HepG2 (cell line): Measurements from ENCODE around the gene CAD. TPM values are rescaled to one million over a fixed set of nuclear protein-coding genes. Genes with fewer than 3 reads are reported as not detected.
A peak's percentile ranks its signal among the peaks of the same experiment; 100 is the strongest.

Source experiments
- ETV5 ChIP-seq: IDR thresholded peaks from 2 replicates; pipeline ENCODE4 v1.6.1; 2018; ENCODE audit warnings: missing biosample characterization, missing genetic modification reagents, inconsistent platforms, borderline replicate concordance
- GATAD1 ChIP-seq: IDR thresholded peaks from 2 replicates; pipeline ENCODE4 v1.6.1; 2016; ENCODE audit warnings: missing genetic modification reagents, missing compliant biosample characterization
- IKZF1 ChIP-seq: fragments of 450-650 bp; IDR thresholded peaks from 2 replicates; pipeline ENCODE4 v1.7.1; 2016
- KLF16 ChIP-seq, 2 experiments: sonication (generic) in 1 of 2; formaldehyde crosslinking in 1 of 2; IDR thresholded peaks; 2 replicates each; pipeline versions ENCODE4 v1.6.1 to v1.8.0; 2016 to 2023; ENCODE audit warnings: missing genetic modification reagents in 2 of 2, missing compliant biosample characterization in 1 of 2
- PAWR ChIP-seq: sonication (generic); formaldehyde crosslinking; IDR thresholded peaks from 2 replicates; pipeline ENCODE4 v1.4.0; 2020; ENCODE audit warnings: missing genetic modification reagents, mild to moderate bottlenecking, borderline replicate concordance
- RFX1 ChIP-seq: fragments of 450-650 bp; IDR thresholded peaks from 2 replicates; pipeline ENCODE4 v1.6.1; 2017
- SPEN ChIP-seq: sonication (generic); formaldehyde crosslinking; IDR thresholded peaks from 2 replicates; pipeline ENCODE4 v1.5.1; 2020; ENCODE audit warnings: low read depth, mild to moderate bottlenecking, missing genetic modification reagents
- ZNF160 ChIP-seq: sonication (generic); formaldehyde crosslinking; IDR thresholded peaks from 2 replicates; pipeline ENCODE4 v1.8.0; 2022; ENCODE audit warnings: mild to moderate bottlenecking, inconsistent platforms, missing genetic modification reagents
- ZNF333 ChIP-seq: sonication (generic); formaldehyde crosslinking; IDR thresholded peaks from 2 replicates; pipeline ENCODE4 v1.4.0; 2020; ENCODE audit warnings: mild to moderate bottlenecking, missing genetic modification reagents, borderline replicate concordance
- ZNF567 ChIP-seq: sonication (generic); formaldehyde crosslinking; IDR thresholded peaks from 2 replicates; pipeline ENCODE4 v1.8.1; 2023; ENCODE audit warnings: mild to moderate bottlenecking, missing genetic modification reagents, borderline replicate concordance
- ZSCAN30 ChIP-seq: sonication (generic); formaldehyde crosslinking; IDR thresholded peaks from 2 replicates; pipeline ENCODE4 v1.5.0; 2020; ENCODE audit warnings: mild to moderate bottlenecking, missing genetic modification reagents
- polyA plus RNA-seq, 8 experiments: library from polyadenylated mRNA; depleted of rRNA in 3 of 8; stranded (reverse) in 7 of 8; unstranded in 1 of 8; fragments of >200 nt; fragmentation: Illumina TruSeq in 4 of 8; extraction: Trizol in 4 of 8; gene quantifications; 2 replicates each; pipeline versions ENCODE4 v1.2.1 to v1.2.3, GENCODE V29; 2011 to 2016; ENCODE audit warnings: low read depth in 4 of 8, missing spikeins in 1 of 8, mixed read lengths in 1 of 8; ENCODE audit not compliant: insufficient read depth in 1 of 8
- total RNA-seq, 5 experiments: library from RNA; depleted of rRNA; stranded (reverse); fragments of >200 nt; fragmentation: Illumina TruSeq; extraction: Trizol; gene quantifications; 2 replicates each; pipeline ENCODE4 v1.2.3, GENCODE V29; 2016; ENCODE audit warnings: low read depth in 1 of 5
- TF ChIP-seq, protein P1 (sequence below): sonication (generic); formaldehyde crosslinking; IDR thresholded peaks from 2 replicates; pipeline ENCODE4 v1.4.0; 2020; ENCODE audit warnings: mild to moderate bottlenecking, missing genetic modification reagents
- TF ChIP-seq, protein P2 (sequence below): sonication (generic); formaldehyde crosslinking; IDR thresholded peaks from 2 replicates; pipeline ENCODE4 v1.5.0; 2020; ENCODE audit warnings: missing genetic modification reagents
- TF ChIP-seq, protein P3 (sequence below): sonication (generic); formaldehyde crosslinking; IDR thresholded peaks from 2 replicates; pipeline ENCODE4 v1.4.0; 2020; ENCODE audit warnings: missing genetic modification reagents, mild to moderate bottlenecking, borderline replicate concordance
- TF ChIP-seq, protein P4 (sequence below): sonication (generic); formaldehyde crosslinking; IDR thresholded peaks from 2 replicates; pipeline ENCODE4 v1.9.0; 2021; ENCODE audit warnings: missing genetic modification reagents, borderline replicate concordance

The CAD gene
- total and polyA plus RNA-seq, 2 of the 13 experiments (the other 11 are each of a cell fraction or from before 2014, with no cell fraction given): 21.7 to 37.0 TPM

DNA sequence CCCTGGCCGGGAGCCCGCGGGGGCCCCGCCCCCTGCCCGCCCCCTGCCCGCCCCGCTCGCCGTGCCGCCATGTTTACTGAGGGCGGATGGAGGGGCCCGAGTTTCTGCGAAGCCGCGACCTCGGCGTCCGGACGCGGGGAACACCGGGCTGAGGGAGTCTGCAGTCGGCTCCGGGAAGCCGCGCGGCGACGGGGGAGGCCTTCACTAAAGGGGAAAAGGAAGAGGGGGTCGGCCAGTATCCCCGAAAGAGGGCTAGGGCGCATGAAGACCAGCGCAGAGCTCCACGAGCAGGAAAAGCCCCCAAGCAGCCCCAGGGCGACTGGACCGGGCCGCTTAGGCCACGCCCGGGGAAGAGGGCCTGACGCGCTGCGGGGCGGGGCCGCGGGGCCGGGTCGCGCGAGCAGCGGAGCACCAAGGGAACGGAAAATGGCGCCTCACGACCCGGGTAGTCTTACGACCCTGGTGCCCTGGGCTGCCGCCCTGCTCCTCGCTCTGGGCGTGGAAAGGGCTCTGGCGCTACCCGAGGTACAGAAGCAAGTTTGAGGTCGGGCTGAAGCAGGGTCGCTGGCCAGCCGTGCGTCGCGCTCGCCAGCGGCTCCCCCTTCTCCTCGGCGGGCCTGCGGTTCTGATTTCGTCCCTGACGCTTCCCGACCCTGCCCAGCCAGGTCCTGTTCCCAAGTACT lies 5.1 kb upstream of the CAD start, which contains the start of the genes ATRAID and SLC5A6 (continued):
- TF ChIP-seq, protein P1, sequence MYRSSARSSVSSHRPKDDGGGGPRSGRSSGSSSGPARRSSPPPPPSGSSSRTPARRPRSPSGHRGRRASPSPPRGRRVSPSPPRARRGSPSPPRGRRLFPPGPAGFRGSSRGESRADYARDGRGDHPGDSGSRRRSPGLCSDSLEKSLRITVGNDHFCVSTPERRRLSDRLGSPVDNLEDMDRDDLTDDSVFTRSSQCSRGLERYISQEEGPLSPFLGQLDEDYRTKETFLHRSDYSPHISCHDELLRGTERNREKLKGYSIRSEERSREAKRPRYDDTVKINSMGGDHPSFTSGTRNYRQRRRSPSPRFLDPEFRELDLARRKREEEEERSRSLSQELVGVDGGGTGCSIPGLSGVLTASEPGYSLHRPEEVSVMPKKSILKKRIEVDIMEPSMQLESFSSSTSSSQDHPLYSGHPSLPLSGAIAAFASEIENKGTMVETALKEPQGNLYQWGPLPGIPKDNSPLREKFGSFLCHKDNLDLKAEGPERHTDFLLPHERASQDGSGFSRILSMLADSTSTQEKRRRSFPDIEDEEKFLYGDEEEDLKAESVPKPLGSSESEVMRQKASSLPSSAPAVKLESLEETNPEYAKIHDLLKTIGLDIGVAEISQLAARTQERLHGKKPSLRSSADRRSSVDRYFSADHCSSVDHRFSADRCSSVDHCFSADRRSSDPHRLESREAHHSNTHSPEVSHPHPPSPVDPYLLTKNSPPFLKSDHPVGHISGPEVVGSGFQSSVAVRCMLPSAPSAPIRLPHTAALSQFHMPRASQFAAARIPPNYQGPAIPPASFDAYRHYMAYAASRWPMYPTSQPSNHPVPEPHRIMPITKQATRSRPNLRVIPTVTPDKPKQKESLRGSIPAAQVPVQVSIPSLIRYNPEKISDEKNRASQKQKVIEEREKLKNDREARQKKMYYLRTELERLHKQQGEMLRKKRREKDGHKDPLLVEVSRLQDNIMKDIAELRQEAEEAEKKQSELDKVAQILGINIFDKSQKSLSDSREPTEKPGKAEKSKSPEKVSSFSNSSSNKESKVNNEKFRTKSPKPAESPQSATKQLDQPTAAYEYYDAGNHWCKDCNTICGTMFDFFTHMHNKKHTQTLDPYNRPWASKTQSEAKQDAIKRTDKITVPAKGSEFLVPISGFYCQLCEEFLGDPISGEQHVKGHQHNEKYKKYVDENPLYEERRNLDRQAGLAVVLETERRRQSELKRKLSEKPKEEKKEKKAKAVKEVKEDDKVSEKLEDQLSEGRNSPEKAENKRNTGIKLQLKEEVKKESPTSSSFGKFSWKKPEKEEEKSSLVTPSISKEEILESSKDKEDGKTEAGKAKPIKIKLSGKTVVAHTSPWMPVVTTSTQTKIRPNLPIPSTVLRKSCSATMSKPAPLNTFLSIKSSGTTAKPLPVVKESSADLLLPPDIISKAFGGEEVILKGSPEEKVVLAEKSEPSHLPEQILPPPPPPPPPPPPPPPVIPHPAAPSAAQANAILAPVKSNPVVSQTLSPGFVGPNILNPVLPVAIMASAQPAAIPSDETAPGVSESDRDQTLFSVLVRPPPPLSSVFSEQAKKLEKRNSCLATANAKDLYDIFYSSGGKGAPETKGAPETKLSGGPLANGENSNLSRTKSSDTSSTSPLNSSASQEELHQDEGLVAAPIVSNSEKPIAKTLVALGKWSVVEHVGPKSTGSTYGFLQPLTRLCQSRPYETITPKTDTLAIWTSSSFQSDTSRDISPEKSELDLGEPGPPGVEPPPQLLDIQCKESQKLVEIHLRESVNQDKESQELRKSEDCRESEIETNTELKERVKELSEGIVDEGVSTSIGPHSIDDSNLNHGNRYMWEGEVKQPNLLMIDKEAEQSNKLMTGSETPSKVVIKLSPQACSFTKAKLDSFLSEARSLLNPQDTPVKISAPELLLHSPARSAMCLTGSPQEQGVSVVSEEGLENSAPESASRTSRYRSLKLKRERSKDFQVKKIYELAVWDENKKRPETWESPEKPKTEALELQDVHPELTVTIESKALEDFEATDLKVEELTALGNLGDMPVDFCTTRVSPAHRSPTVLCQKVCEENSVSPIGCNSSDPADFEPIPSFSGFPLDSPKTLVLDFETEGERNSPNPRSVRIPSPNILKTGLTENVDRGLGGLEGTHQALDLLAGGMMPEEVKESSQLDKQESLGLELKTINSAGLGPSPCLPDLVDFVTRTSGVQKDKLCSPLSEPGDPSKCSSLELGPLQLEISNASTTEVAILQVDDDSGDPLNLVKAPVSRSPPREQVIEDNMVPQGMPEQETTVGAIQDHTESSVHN (CRISPR knock-in tag): no peak
- TF ChIP-seq, protein P2, sequence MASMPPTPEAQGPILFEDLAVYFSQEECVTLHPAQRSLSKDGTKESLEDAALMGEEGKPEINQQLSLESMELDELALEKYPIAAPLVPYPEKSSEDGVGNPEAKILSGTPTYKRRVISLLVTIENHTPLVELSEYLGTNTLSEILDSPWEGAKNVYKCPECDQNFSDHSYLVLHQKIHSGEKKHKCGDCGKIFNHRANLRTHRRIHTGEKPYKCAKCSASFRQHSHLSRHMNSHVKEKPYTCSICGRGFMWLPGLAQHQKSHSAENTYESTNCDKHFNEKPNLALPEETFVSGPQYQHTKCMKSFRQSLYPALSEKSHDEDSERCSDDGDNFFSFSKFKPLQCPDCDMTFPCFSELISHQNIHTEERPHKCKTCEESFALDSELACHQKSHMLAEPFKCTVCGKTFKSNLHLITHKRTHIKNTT (CRISPR knock-in tag): 0 out of 2 replicates have a peak, but pooled peaks have one; percentile 80
- peak; percentile 48; the same call in 1 of the 2 replicates for TF ChIP-seq ZNF567
- TF ChIP-seq ZNF160 (CRISPR knock-in tag): 0 out of 2 replicates have a peak, but pooled peaks have one; percentile 48
- peak; percentile 71; the same call in 1 of the 2 replicates for TF ChIP-seq ZSCAN30 (CRISPR knock-in tag)
- peak; percentile 61; the same call in 1 of the 2 replicates for TF ChIP-seq SPEN
- TF ChIP-seq IKZF1: no peak
- peak; percentile 92 for TF ChIP-seq GATAD1 (CRISPR knock-in tag)
- no peak; the same call in 1 of the 2 replicates for TF ChIP-seq RFX1
- peak; percentile 91; the same call in 1 of the 2 replicates for TF ChIP-seq ZNF333
- TF ChIP-seq, protein P3, sequence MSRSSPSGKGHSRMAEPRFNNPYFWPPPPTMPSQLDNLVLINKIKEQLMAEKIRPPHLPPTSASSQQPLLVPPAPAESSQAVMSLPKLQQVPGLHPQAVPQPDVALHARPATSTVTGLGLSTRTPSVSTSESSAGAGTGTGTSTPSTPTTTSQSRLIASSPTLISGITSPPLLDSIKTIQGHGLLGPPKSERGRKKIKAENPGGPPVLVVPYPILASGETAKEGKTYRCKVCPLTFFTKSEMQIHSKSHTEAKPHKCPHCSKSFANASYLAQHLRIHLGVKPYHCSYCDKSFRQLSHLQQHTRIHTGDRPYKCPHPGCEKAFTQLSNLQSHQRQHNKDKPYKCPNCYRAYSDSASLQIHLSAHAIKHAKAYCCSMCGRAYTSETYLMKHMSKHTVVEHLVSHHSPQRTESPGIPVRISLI (CRISPR knock-in tag): peak; percentile 32; the same call in 1 of the 2 replicates
- TF ChIP-seq KLF16 (CRISPR knock-in tag; IDR thresholded peaks at IDR 0.05): peak in 1 of 2 experiments; percentile 87; a peak in 2 of 4 replicates
- TF ChIP-seq ETV5 (CRISPR knock-in tag): peak; percentile 80
- TF ChIP-seq PAWR: no peak; the same call in 1 of the 2 replicates
- TF ChIP-seq, protein P4, sequence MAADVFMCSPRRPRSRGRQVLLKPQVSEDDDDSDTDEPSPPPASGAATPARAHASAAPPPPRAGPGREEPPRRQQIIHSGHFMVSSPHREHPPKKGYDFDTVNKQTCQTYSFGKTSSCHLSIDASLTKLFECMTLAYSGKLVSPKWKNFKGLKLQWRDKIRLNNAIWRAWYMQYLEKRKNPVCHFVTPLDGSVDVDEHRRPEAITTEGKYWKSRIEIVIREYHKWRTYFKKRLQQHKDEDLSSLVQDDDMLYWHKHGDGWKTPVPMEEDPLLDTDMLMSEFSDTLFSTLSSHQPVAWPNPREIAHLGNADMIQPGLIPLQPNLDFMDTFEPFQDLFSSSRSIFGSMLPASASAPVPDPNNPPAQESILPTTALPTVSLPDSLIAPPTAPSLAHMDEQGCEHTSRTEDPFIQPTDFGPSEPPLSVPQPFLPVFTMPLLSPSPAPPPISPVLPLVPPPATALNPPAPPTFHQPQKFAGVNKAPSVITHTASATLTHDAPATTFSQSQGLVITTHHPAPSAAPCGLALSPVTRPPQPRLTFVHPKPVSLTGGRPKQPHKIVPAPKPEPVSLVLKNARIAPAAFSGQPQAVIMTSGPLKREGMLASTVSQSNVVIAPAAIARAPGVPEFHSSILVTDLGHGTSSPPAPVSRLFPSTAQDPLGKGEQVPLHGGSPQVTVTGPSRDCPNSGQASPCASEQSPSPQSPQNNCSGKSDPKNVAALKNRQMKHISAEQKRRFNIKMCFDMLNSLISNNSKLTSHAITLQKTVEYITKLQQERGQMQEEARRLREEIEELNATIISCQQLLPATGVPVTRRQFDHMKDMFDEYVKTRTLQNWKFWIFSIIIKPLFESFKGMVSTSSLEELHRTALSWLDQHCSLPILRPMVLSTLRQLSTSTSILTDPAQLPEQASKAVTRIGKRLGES (CRISPR knock-in tag): no peak; the same call in 1 of the 2 replicates
